HEK293 (cell line): ENCODE measurements around the gene EPHA4.
A peak's percentile ranks its signal among the peaks of the same experiment; 100 is the strongest.

Experiments used
- CTCF ChIA-PET: fragments of 350-600 bp; formaldehyde crosslinking; extraction: SDS; loops from one replicate; lab custom pipeline; 2021; ENCODE audit warnings: antibody characterized with exemption; lab: Yijun Ruan, JAX
- POLR2A ChIA-PET: fragments of 300-600 bp; formaldehyde crosslinking; extraction: SDS; loops from one replicate; lab custom pipeline; 2020; ENCODE audit warnings: antibody characterized with exemption, inconsistent platforms; lab: Yijun Ruan, JAX
- H3K27ac ChIP-seq: fragments of 200-500 bp; sonication (Bioruptor generic); 2 replicates; pipeline ENCODE4 v1.5.1; 2014; ENCODE audit warnings: low read depth, low read length, control low read depth, inconsistent platforms; ENCODE audit errors: extremely low read depth
- H3K36me3 ChIP-seq, 2 experiments: fragments of 200-500 bp in 1 of 2; sonication (Bioruptor generic) in 1 of 2; 1 replicate in 1 of 2; 2 replicates in 1 of 2; pipeline ENCODE4 v1.5.1; 2014 to 2017; ENCODE audit warnings: inconsistent platforms in 2 of 2, low read length in 2 of 2; ENCODE audit not compliant: control insufficient read depth in 2 of 2, insufficient read depth in 1 of 2
- H3K4me1 ChIP-seq: fragments of 200-500 bp; sonication (Bioruptor generic); 2 replicates; pipeline ENCODE4 v1.5.1; 2014; ENCODE audit warnings: mild to moderate bottlenecking, low read length, inconsistent platforms; ENCODE audit not compliant: control insufficient read depth, insufficient read depth
- H3K4me3 ChIP-seq: 2 replicates; pipeline ENCODE4 v1.5.1; 2011; ENCODE audit warnings: low read depth, mild to moderate bottlenecking, control low read depth, low read length, moderate library complexity
- H3K9me3 ChIP-seq: fragments of 200-500 bp; sonication (Bioruptor generic); 2 replicates; pipeline ENCODE4 v1.5.1; 2014; ENCODE audit warnings: low read depth, low read length, inconsistent platforms; ENCODE audit not compliant: control insufficient read depth, insufficient read depth
- PRDM4 ChIP-seq: fragments of 450-650 bp; formaldehyde crosslinking; IDR thresholded peaks from 2 replicates; pipeline ENCODE4 v1.5.1; 2017; ENCODE audit warnings: missing biosample characterization, missing genetic modification characterization
- RBAK ChIP-seq: fragments of 450-650 bp; formaldehyde crosslinking; IDR thresholded peaks from 2 replicates; pipeline ENCODE4 v1.5.1; 2016; ENCODE audit warnings: missing biosample characterization, missing genetic modification characterization
- SCRT2 ChIP-seq: fragments of 450-650 bp; formaldehyde crosslinking; IDR thresholded peaks from 2 replicates; pipeline ENCODE4 v1.5.1; 2016; ENCODE audit warnings: missing biosample characterization, missing genetic modification characterization
- ZBTB10 ChIP-seq: fragments of 450-650 bp; formaldehyde crosslinking; IDR thresholded peaks from 2 replicates; pipeline ENCODE4 v1.5.1; 2016; ENCODE audit warnings: missing biosample characterization, missing genetic modification characterization
- ZBTB48 ChIP-seq: fragments of 450-650 bp; formaldehyde crosslinking; IDR thresholded peaks from 2 replicates; pipeline ENCODE4 v1.5.1; 2016; ENCODE audit warnings: missing biosample characterization, missing genetic modification characterization
- ZFP41 ChIP-seq: fragments of 450-650 bp; formaldehyde crosslinking; IDR thresholded peaks from 2 replicates; pipeline ENCODE4 v1.5.1; 2016; ENCODE audit warnings: missing biosample characterization, missing genetic modification characterization, borderline replicate concordance
- ZNF140 ChIP-seq: fragments of 450-650 bp; formaldehyde crosslinking; IDR thresholded peaks from 2 replicates; pipeline ENCODE4 v1.5.1; 2016; ENCODE audit warnings: missing biosample characterization, missing genetic modification characterization
- ZNF26 ChIP-seq: fragments of 450-650 bp; formaldehyde crosslinking; IDR thresholded peaks from 2 replicates; pipeline ENCODE4 v1.5.1; 2016; ENCODE audit warnings: missing biosample characterization, missing genetic modification characterization
- ZNF423 ChIP-seq: fragments of 450-650 bp; formaldehyde crosslinking; IDR thresholded peaks from 2 replicates; pipeline ENCODE4 v1.5.1; 2016; ENCODE audit warnings: missing biosample characterization, missing genetic modification characterization
- ZNF501 ChIP-seq: fragments of 450-650 bp; formaldehyde crosslinking; IDR thresholded peaks from 2 replicates; pipeline ENCODE4 v1.5.1; 2016; ENCODE audit warnings: missing biosample characterization, missing genetic modification characterization
- ZNF529 ChIP-seq: fragments of 450-650 bp; formaldehyde crosslinking; IDR thresholded peaks from 2 replicates; pipeline ENCODE4 v1.5.1; 2017; ENCODE audit warnings: missing genetic modification characterization, missing biosample characterization; ENCODE audit not compliant: insufficient replicate concordance
- ZNF530 ChIP-seq: fragments of 450-650 bp; formaldehyde crosslinking; IDR thresholded peaks from 2 replicates; pipeline ENCODE4 v1.5.1; 2016; ENCODE audit warnings: low read depth, missing biosample characterization, missing genetic modification characterization
- ZNF580 ChIP-seq: fragments of 450-650 bp; formaldehyde crosslinking; IDR thresholded peaks from 2 replicates; pipeline ENCODE4 v1.5.1; 2016; ENCODE audit warnings: missing biosample characterization, missing genetic modification characterization
- ZNF585B ChIP-seq: fragments of 450-650 bp; formaldehyde crosslinking; IDR thresholded peaks from 2 replicates; pipeline ENCODE4 v1.5.1; 2016; ENCODE audit warnings: missing biosample characterization, missing genetic modification characterization
- ZNF621 ChIP-seq: fragments of 450-650 bp; formaldehyde crosslinking; IDR thresholded peaks from 2 replicates; pipeline ENCODE4 v1.5.1; 2017; ENCODE audit warnings: missing biosample characterization, missing genetic modification characterization
- ZNF639 ChIP-seq: fragments of 450-650 bp; formaldehyde crosslinking; IDR thresholded peaks from 2 replicates; pipeline ENCODE4 v1.5.1; 2016; ENCODE audit warnings: missing biosample characterization, missing genetic modification characterization
- ZXDB ChIP-seq: fragments of 450-650 bp; formaldehyde crosslinking; IDR thresholded peaks from 2 replicates; pipeline ENCODE4 v1.5.1; 2016; ENCODE audit warnings: missing biosample characterization, missing genetic modification characterization

EPHA4 gene

GRCh38 chr2:221435171-221435570, 136.9 kb downstream of the EPHA4 start (continued):
- TF ChIP-seq ZNF639 (no peak), ZBTB48 (tag by site-specific recombination) (no peak), ZNF621 (tag by site-specific recombination) (no peak), ZNF580 (tag by site-specific recombination) (no peak)

GRCh38 chr2:221434142-221434541, 138.0 kb downstream of the EPHA4 start:
- CTCF ChIA-PET, result interaction anchor here (0.6 kb wide), 1 partner anchor 466 kb away, joined by 3 read pairs; no protein-coding TSS in a partner anchor
- H3K27ac ChIP-seq, result no peak overlapping the region

GRCh38 chr2:221431477-221431876, 140.6 kb downstream of the EPHA4 start:
- H3K9me3 ChIP-seq, result no peaks in the 10 kb centered on the region
- ChIA-PET POLR2A (no interaction called here), CTCF (no interaction called here)
- H3K36me3 ChIP-seq, result peaks cover 29 to 62% of the 10 kb centered on the region in 2 experiments
- H3K4me1 ChIP-seq, result no peaks in the 10 kb centered on the region
- H3K27ac ChIP-seq, result no peak overlapping the region
- TF ChIP-seq ZNF140, result no peak
- no peak for TF ChIP-seq ZXDB (tag by site-specific recombination)
- TF ChIP-seq ZNF530 (tag by site-specific recombination), result no peak
- H3K4me3 ChIP-seq, result no peak overlapping the region

More at GRCh38 chr2:221434142-221434541, 138.0 kb downstream of the EPHA4 start:
- POLR2A ChIA-PET, result no interaction called here
- H3K36me3 ChIP-seq, result peaks cover 30 to 43% of the 10 kb centered on the region in 2 experiments
- no peak overlapping the region for H3K4me3 ChIP-seq
- TF ChIP-seq RBAK (tag by site-specific recombination) (no peak), ZNF423 (tag by site-specific recombination) (no peak), PRDM4 (no peak), ZBTB10 (tag by site-specific recombination) (no peak)
- TF ChIP-seq, all 188 proteins: peak for 0
- Histone ChIP-seq H3K4me1 (no peaks in the 10 kb centered on the region), H3K9me3 (no peaks in the 10 kb centered on the region)

- ChIA-PET POLR2A (no interaction called here), CTCF (interaction anchor here (1.0 kb wide), 1 partner anchor 141 kb away, joined by 3 read pairs; no protein-coding TSS in a partner anchor)
- Histone ChIP-seq H3K36me3 (peaks cover 24 to 78% of the 10 kb centered on the region in 2 experiments), H3K9me3 (no peaks in the 10 kb centered on the region), H3K4me3 (no peak overlapping the region), H3K4me1 (no peaks in the 10 kb centered on the region), H3K27ac (no peak overlapping the region)
- TF ChIP-seq ZNF529 (tag by site-specific recombination) (no peak), SCRT2 (tag by site-specific recombination) (peak; percentile 63), ZNF639 (no peak), ZNF501 (no peak), ZFP41 (tag by site-specific recombination) (no peak), ZNF26 (no peak), ZNF585B (tag by site-specific recombination) (no peak)
Measured at GRCh38 chr2:221429741-221430491, 142.2 kb downstream of the EPHA4 start.
